ENCODE measurements around the gene GADD45B.

DNA sequence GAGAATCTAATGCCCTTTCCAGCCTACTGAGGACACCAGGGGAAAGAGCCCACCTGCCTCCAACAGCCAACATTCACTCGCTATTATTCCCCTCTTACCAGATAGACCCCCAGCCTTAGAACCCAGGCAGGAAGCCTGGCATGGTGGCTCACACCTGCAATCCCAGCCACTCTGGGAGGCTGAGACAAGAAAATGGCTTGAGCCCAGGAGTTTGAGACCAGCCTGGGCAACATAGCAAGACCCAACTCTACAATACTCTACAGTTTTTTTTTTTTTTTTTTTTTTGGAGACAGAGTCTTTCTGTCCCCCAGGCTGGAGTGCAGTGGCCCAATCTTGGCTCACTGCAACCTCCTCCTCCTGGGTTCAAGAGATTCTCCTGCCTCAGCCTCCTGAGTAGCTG lies 15.7 kb upstream of the GADD45B start:
- TF ChIP-seq, protein P1, sequence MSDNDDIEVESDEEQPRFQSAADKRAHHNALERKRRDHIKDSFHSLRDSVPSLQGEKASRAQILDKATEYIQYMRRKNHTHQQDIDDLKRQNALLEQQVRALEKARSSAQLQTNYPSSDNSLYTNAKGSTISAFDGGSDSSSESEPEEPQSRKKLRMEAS (IDR thresholded peaks at IDR 0.05) = no peak
- TF ChIP-seq, protein P2, sequence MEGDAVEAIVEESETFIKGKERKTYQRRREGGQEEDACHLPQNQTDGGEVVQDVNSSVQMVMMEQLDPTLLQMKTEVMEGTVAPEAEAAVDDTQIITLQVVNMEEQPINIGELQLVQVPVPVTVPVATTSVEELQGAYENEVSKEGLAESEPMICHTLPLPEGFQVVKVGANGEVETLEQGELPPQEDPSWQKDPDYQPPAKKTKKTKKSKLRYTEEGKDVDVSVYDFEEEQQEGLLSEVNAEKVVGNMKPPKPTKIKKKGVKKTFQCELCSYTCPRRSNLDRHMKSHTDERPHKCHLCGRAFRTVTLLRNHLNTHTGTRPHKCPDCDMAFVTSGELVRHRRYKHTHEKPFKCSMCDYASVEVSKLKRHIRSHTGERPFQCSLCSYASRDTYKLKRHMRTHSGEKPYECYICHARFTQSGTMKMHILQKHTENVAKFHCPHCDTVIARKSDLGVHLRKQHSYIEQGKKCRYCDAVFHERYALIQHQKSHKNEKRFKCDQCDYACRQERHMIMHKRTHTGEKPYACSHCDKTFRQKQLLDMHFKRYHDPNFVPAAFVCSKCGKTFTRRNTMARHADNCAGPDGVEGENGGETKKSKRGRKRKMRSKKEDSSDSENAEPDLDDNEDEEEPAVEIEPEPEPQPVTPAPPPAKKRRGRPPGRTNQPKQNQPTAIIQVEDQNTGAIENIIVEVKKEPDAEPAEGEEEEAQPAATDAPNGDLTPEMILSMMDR (IDR thresholded peaks at IDR 0.05 in 2 of 3, conservative IDR thresholded peaks at IDR 0.05 in 1 of 3; ENCODE audit: borderline replicate concordance in 1 of 3, insufficient read depth in 1 of 3, low read depth in 2 of 3, low read length in 2 of 3) = no peak
- no peak for TF ChIP-seq RAD21 (IDR thresholded peaks at IDR 0.05; ENCODE audit: low read depth)
- TF ChIP-seq, protein P3, sequence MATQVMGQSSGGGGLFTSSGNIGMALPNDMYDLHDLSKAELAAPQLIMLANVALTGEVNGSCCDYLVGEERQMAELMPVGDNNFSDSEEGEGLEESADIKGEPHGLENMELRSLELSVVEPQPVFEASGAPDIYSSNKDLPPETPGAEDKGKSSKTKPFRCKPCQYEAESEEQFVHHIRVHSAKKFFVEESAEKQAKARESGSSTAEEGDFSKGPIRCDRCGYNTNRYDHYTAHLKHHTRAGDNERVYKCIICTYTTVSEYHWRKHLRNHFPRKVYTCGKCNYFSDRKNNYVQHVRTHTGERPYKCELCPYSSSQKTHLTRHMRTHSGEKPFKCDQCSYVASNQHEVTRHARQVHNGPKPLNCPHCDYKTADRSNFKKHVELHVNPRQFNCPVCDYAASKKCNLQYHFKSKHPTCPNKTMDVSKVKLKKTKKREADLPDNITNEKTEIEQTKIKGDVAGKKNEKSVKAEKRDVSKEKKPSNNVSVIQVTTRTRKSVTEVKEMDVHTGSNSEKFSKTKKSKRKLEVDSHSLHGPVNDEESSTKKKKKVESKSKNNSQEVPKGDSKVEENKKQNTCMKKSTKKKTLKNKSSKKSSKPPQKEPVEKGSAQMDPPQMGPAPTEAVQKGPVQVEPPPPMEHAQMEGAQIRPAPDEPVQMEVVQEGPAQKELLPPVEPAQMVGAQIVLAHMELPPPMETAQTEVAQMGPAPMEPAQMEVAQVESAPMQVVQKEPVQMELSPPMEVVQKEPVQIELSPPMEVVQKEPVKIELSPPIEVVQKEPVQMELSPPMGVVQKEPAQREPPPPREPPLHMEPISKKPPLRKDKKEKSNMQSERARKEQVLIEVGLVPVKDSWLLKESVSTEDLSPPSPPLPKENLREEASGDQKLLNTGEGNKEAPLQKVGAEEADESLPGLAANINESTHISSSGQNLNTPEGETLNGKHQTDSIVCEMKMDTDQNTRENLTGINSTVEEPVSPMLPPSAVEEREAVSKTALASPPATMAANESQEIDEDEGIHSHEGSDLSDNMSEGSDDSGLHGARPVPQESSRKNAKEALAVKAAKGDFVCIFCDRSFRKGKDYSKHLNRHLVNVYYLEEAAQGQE (IDR thresholded peaks at IDR 0.05; ENCODE audit: low read depth) = no peak
- TF ChIP-seq POLR2A (IDR thresholded peaks at IDR 0.05; ENCODE audit: borderline replicate concordance, extremely low read depth, insufficient read depth, insufficient read length) = no peak

Measured in HCT116 (cell line).